ENCODE results near the gene EVC2.
"Not testable (repeated sequence)": the region's sequence is repeated elsewhere in the genome, so short reads cannot be mapped to it uniquely, and the experiment has no call there.

EVC2 gene

GRCh38 chr4:5742968-5743367 lies 34.6 kb upstream of the EVC2 start:
- no peak for DNase-seq

- DNase-seq: no peak
Observed at GRCh38 chr4:5742388-5742787, 34.0 kb upstream of the EVC2 start.

GRCh38 chr4:5738061-5738460 lies 29.7 kb upstream of the EVC2 start:
- no peak for DNase-seq

GRCh38 chr4:5735463-5735862 lies 27.1 kb upstream of the EVC2 start:
- DNase-seq: no peak

GRCh38 chr4:5734853-5735252 lies 26.5 kb upstream of the EVC2 start:
- peak in 2 of 56 donors; percentile 13 to 15 for DNase-seq

- no peak for DNase-seq
Observed at GRCh38 chr4:5732158-5732557, 23.8 kb upstream of the EVC2 start.

GRCh38 chr4:5730993-5731990 lies 22.9 kb upstream of the EVC2 start:
- no peak for DNase-seq

- DNase-seq: no peak
Observed at GRCh38 chr4:5730436-5730835, 22.1 kb upstream of the EVC2 start.

- DNase-seq: not testable (repeated sequence)
Observed at GRCh38 chr4:5728412-5728811, 20.1 kb upstream of the EVC2 start.

GRCh38 chr4:5724377-5724776 lies 16.0 kb upstream of the EVC2 start:
- DNase-seq: no peak

GRCh38 chr4:5722328-5722727 lies 14.0 kb upstream of the EVC2 start:
- DNase-seq: no peak

- no peak for DNase-seq
Observed at GRCh38 chr4:5721923-5722322, 13.6 kb upstream of the EVC2 start.

GRCh38 chr4:5720980-5721379 lies 12.6 kb upstream of the EVC2 start:
- no peak for DNase-seq

GRCh38 chr4:5720157-5720850 lies 11.9 kb upstream of the EVC2 start:
- no peak for DNase-seq

- DNase-seq: no peak
Observed at GRCh38 chr4:5719350-5720055, 11.1 kb upstream of the EVC2 start.

GRCh38 chr4:5718411-5718810 lies 10.1 kb upstream of the EVC2 start:
- DNase-seq: no peak

GRCh38 chr4:5717449-5718158 lies 9.2 kb upstream of the EVC2 start:
- DNase-seq: no peak

GRCh38 chr4:5716391-5716790 lies 8.0 kb upstream of the EVC2 start:
- DNase-seq: no peak

- DNase-seq: no peak
Observed at GRCh38 chr4:5715357-5715756, 7.0 kb upstream of the EVC2 start.

- DNase-seq: no peak
Observed at GRCh38 chr4:5713861-5714260, 5.5 kb upstream of the EVC2 start.

GRCh38 chr4:5712931-5713330 lies 4.6 kb upstream of the EVC2 start:
- no peak for DNase-seq

Measured in amygdala (tissue), 56 donors.